LNCaP clone FGC (cell line): ENCODE measurements around the gene AP2A2.
A peak's percentile ranks its signal among the peaks of the same experiment; 100 is the strongest.

Experiments used
- DNase-seq: peaks from one replicate; pipeline ENCODE4 v3.0.0-alpha.2; 2011; ENCODE audit warnings: low read depth
- H3K4me3 ChIP-seq: 2 replicates; pipeline ENCODE4 v1.5.1; 2011; ENCODE audit warnings: mild to moderate bottlenecking, low read depth, low read length, control low read depth
- CTCF ChIP-seq: IDR thresholded peaks from 2 replicates; pipeline ENCODE4 v1.5.1; 2012; ENCODE audit warnings: mild to moderate bottlenecking; ENCODE audit not compliant: control insufficient read depth, insufficient read depth; ENCODE audit errors: extremely low read depth

The AP2A2 gene

DNA sequence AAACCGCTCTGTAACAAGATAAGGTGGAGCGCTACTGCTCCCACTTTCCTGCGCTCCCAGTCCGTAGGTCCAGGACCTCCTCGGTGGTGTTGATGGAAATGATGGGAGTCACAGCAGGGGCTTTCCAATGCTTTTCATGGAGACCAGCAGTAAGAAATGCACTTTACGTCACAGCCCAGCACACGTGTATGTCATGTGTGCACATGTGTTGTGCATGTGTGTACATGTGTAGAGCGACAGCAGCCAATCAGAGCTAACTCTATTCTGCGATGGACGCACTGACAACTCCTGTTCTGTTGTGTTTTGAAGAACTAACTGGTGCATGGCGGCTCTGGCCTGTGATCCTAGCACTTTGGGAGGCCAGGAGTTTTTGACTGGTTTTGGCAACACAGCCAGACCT is 16.3 kb upstream of the AP2A2 start:
- H3K4me3 ChIP-seq = peak overlapping the region; percentile 94
- TF ChIP-seq CTCF = no peak

GRCh38 chr11:910044-910588 is 15.6 kb upstream of the AP2A2 start:
- DNase-seq = no peak
- TF ChIP-seq CTCF = no peak
- peak overlapping the region; percentile 94 for H3K4me3 ChIP-seq

More for the DNA sequence above, 16.3 kb upstream of the AP2A2 start:
- no peak for DNase-seq

- peak; percentile 48 for DNase-seq
- TF ChIP-seq CTCF = no peak
These were observed 15.1 kb upstream of the AP2A2 start, which contains the start of gene CHID1 for GRCh38 chr11:910589-911030. TSS of gene CHID1 (minus strand) at chr11:910810. CDS start at chr11:904816, 5,994 bp downstream.

DNA sequence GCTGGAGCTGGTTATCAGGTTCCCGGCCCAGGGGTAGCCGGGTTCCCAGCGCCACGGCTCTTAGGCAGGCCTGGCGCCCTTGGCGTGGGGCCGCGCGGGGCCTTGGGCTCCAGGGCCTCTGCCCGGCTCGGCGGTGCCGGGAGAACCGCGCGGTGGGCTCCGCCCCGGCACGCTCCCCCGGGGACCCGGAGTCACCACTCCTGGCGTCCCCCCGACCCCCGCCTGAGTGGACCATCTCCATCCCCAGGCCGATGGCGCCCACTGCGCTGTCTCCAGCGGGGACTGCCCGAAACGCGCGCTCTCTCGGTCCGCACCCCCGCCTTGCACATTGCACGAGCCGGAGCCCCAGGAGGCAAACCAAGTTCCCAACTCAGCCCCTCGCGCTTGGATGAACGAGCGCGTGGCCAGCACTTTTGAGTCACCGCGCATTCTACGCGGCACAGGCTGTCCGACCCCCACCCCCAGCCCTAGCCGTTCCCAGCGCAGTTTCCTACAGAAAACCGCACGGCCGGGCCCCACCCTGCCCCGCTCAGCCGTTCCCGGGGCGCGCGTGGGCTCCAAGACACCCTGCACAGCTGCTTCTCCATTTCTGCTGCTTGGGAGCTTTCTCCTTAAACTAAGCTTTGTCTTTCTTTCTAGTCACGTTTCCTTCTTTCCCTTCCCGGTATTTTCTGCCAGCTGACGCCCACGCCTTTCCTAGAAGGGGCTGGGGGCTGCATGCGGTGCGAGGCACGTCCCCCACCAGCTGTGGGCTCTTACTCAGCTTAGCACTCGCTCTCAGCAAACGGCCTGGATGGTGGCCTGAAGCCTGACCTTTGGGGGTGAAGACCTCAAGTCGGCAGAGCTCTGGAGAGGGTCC is 14.4 kb upstream of the AP2A2 start:
- H3K4me3 ChIP-seq = peak overlapping the region; percentile 68
- TF ChIP-seq CTCF = peak; percentile 16; the same call in 1 of the 2 replicates
- DNase-seq = no peak

More at GRCh38 chr11:910589-911030, 15.1 kb upstream of the AP2A2 start, which contains the start of gene CHID1:
- peak within 1 kb of the TSS; percentile 94 for H3K4me3 ChIP-seq

- TF ChIP-seq CTCF = no peak
- DNase-seq = no peak
- peak overlapping the region; percentile 68 for H3K4me3 ChIP-seq
These were observed 13.8 kb upstream of the AP2A2 start for GRCh38 chr11:911890-912219.

GRCh38 chr11:912266-912665 is 13.4 kb upstream of the AP2A2 start:
- no peak for DNase-seq
- H3K4me3 ChIP-seq = no peak overlapping the region
- no peak for TF ChIP-seq CTCF
